ENCODE results near the gene PLEKHA8. TPM values are rescaled to one million over a fixed set of nuclear protein-coding genes. Genes with fewer than 3 reads are reported as not detected.

PLEKHA8 gene
- total RNA-seq, 4 donors from 2014 or later, result 9.0 to 23.4 (median 13.0) TPM

DNA sequence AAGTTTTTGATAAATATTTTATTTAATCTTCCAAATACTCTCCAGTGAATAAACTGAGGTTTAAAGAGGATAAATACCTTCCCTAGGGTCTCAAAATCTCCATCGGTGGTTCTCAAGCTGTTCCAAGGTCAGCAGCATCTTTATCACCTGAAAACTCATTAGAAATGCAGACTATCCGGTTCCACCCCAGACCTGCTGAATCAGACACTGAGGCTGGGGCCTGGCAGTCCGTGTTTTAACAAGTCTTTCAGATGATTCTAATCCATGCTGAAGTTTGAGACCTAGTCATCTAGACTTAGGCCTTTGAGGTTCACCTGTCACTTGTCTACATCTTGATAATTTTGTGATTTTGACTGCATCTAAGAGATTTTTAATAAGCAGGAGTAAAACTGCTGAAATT, 37.5 kb downstream of the PLEKHA8 start:
- Histone ChIP-seq H3K4me3 (no peak overlapping the region), H3K9me3 (no peaks in the 10 kb centered on the region), H3K36me3 (peaks cover 0 to 21% (median 0%) of the 10 kb centered on the region in 3 donors), H3K27ac (no peak overlapping the region), H3K4me1 (peaks cover 0 to 23% (median 5%) of the 10 kb centered on the region in 4 donors), H3K27me3 (no peaks in the 10 kb centered on the region)
- no peak for TF ChIP-seq POLR2A (IDR thresholded peaks at IDR 0.05)
- TF ChIP-seq, protein P1, sequence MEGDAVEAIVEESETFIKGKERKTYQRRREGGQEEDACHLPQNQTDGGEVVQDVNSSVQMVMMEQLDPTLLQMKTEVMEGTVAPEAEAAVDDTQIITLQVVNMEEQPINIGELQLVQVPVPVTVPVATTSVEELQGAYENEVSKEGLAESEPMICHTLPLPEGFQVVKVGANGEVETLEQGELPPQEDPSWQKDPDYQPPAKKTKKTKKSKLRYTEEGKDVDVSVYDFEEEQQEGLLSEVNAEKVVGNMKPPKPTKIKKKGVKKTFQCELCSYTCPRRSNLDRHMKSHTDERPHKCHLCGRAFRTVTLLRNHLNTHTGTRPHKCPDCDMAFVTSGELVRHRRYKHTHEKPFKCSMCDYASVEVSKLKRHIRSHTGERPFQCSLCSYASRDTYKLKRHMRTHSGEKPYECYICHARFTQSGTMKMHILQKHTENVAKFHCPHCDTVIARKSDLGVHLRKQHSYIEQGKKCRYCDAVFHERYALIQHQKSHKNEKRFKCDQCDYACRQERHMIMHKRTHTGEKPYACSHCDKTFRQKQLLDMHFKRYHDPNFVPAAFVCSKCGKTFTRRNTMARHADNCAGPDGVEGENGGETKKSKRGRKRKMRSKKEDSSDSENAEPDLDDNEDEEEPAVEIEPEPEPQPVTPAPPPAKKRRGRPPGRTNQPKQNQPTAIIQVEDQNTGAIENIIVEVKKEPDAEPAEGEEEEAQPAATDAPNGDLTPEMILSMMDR (IDR thresholded peaks at IDR 0.05), result no peak
- no peak for TF ChIP-seq EP300 (IDR thresholded peaks at IDR 0.05)
- DNase-seq (ENCODE audit: low spot score in 2 of 2), result no peak
- WGBS, 2 donors, result 90 to 95% methylated on average over 3 of the region's 3 CpGs

DNA sequence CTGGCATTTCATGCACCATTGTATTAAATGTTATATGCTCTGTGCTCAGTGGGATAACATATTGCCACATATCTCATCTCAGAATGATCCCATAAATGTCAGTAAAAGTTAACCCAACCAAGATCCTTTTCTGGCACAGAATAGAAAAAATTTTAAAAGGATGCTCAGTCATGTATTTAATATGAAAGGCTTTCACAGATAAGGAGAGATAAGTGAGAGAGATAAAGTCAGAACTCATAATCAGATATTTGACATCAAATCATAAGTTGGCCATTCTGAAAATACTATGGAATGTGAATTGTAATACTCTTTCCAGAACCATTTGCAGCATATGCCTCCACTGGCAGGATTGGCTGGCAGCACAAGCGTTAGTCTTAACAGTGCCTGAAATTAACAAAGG, 38.5 kb downstream of the PLEKHA8 start:
- Histone ChIP-seq H3K9me3 (no peaks in the 10 kb centered on the region), H3K36me3 (peaks cover 0 to 31% (median 0%) of the 10 kb centered on the region in 3 donors), H3K4me1 (peaks cover 0 to 23% (median 5%) of the 10 kb centered on the region in 4 donors), H3K27ac (no peak overlapping the region), H3K27me3 (no peaks in the 10 kb centered on the region), H3K4me3 (no peak overlapping the region)
- no peak for DNase-seq (ENCODE audit: low spot score in 2 of 2)
- TF ChIP-seq POLR2A (IDR thresholded peaks at IDR 0.05) (no peak), EP300 (IDR thresholded peaks at IDR 0.05) (no peak)
- TF ChIP-seq, protein P1 (IDR thresholded peaks at IDR 0.05), result no peak
- WGBS, 2 donors, result 97% methylated on average over 1 of the region's 1 CpG

DNA sequence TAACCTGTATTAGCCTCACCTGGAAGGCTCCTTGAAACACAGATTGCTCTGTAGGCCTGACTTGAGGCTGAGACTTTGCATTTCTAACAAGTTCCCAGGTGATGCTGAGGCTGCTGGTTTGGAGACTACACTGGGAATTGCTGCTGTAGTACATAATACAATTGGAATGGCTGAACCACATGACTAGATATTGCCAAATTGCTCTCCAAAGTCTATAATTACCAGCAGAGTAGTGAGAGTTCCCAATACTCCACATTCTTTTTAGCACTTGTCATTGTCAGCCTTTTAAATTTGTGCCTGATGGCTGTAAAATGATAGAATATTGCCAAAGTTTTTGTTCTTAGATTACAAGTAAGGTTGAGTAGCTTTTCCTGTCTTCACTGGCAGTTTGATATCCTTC, 39.9 kb downstream of the PLEKHA8 start:
- Histone ChIP-seq H3K27ac (peak overlapping the region in 2 of 4 donors; percentile 52 to 53), H3K27me3 (no peaks in the 10 kb centered on the region), H3K4me3 (no peak overlapping the region), H3K9me3 (no peaks in the 10 kb centered on the region), H3K36me3 (peaks cover 0 to 28% (median 0%) of the 10 kb centered on the region in 3 donors), H3K4me1 (peaks cover 0 to 15% (median 5%) of the 10 kb centered on the region in 4 donors)
- DNase-seq (ENCODE audit: low spot score in 2 of 2), result peak in 1 of 2 donors; percentile 21
- TF ChIP-seq EP300 (IDR thresholded peaks at IDR 0.05), result peak in 1 of 2 donors; percentile 79
- TF ChIP-seq, protein P1 (IDR thresholded peaks at IDR 0.05), result no peak

DNA sequence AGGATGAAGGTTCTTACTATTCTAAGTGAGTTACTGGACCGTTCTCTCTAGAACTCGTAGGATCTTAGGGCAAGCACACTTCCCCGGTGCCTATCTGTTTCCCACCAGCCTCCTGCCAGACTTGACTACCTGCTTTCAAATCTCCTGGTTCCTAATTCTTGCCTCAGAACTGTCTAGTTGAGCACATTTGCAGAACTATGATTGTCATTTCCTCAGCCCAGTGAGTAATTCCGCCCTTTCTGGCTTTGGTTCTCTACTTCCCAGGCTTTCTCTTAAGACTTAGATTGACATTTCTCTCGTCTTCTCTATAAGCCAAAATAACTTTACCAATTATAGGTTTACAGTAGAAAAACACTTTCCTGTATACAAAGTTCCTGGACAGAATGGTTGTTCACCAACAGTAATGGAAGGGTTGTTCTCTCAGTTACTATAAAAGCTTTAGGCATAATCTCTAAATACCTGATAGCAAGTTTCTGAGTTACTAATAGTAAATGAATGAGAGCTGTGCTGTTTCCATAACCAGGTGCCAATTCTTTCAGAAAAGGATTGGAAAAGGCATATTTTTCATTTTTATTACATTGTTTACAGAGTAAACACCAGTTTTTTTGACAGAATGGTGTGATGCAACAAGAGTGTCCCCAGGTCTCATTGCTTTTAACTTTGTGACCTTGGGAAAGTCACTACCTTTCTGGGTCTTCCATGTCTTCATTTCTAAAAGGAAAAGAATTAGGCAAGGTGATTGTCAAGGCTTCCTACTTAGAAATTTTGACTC, 41.1 kb downstream of the PLEKHA8 start:
- H3K27ac ChIP-seq, result no peak overlapping the region
- H3K36me3 ChIP-seq, result peaks cover 0 to 17% (median 0%) of the 10 kb centered on the region in 3 donors
- TF ChIP-seq POLR2A (IDR thresholded peaks at IDR 0.05), result no peak
- no peak for TF ChIP-seq EP300 (IDR thresholded peaks at IDR 0.05)
- TF ChIP-seq, protein P1 (IDR thresholded peaks at IDR 0.05), result no peak
- H3K9me3 ChIP-seq, result no peaks in the 10 kb centered on the region
- DNase-seq (ENCODE audit: low spot score in 2 of 2), result no peak
- no peak overlapping the region for H3K4me3 ChIP-seq
- no peaks in the 10 kb centered on the region for H3K27me3 ChIP-seq
- peaks cover 0 to 16% (median 5%) of the 10 kb centered on the region in 4 donors for H3K4me1 ChIP-seq
- 84 to 93% methylated on average over 5 of the region's 5 CpGs for WGBS, 2 donors

DNA sequence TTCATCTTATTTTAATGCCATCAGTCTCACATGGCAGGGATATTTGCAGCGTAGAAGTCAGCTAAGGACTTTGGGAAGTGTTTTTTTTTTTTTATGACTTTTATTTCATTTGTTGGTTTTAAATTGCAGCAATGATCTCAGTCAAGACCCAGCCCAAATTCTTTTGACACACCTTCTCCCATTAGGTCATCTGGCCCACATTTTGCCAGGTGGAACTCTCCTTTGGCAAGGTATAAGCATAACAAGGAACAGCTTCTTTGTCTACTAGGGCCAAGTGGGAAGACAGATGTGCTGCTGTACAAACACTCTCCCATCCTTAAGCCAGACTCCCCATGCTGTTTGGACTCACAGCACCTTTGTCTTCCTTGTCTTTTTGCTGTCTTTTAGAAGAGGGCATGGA, 41.8 kb downstream of the PLEKHA8 start:
- WGBS, 2 donors, result 0 to 11% methylated on average over 1 of the region's 1 CpG
- no peaks in the 10 kb centered on the region for H3K9me3 ChIP-seq
- H3K27me3 ChIP-seq, result no peaks in the 10 kb centered on the region
- H3K4me1 ChIP-seq, result peaks cover 0 to 21% (median 5%) of the 10 kb centered on the region in 4 donors
- H3K27ac ChIP-seq, result no peak overlapping the region
- no peak for TF ChIP-seq POLR2A (IDR thresholded peaks at IDR 0.05)
- TF ChIP-seq, protein P1 (IDR thresholded peaks at IDR 0.05), result no peak
- peaks cover 0 to 18% (median 0%) of the 10 kb centered on the region in 3 donors for H3K36me3 ChIP-seq
- H3K4me3 ChIP-seq, result no peak overlapping the region
- no peak for DNase-seq (ENCODE audit: low spot score in 2 of 2)

All from tibial nerve (tissue), 4 donors.